HepG2 (cell line): ENCODE measurements around the gene UGT1A8. TPM values are rescaled to one million over a fixed set of nuclear protein-coding genes. Genes with fewer than 3 reads are reported as not detected.

Source experiments
- BORCS8-MEF2B ChIP-seq: sonication (generic); formaldehyde crosslinking; IDR thresholded peaks from 2 replicates; pipeline ENCODE4 v1.8.0; 2022; ENCODE audit warnings: mild to moderate bottlenecking, missing genetic modification reagents
- CEBPG ChIP-seq: IDR thresholded peaks from 2 replicates; pipeline ENCODE4 v1.6.1; 2016
- FIP1L1 ChIP-seq: fragments of 200-400 bp; formaldehyde crosslinking; IDR thresholded peaks from 2 replicates; pipeline ENCODE4 v1.6.1; 2018; ENCODE audit warnings: low read depth, mild to moderate bottlenecking, low read length, moderate library complexity, borderline replicate concordance; ENCODE audit not compliant: insufficient read depth
- HNF4G ChIP-seq, 2 experiments: sonication (generic) in 1 of 2; formaldehyde crosslinking in 1 of 2; IDR thresholded peaks; 2 replicates each; pipeline versions ENCODE4 v1.4.0 to v1.6.1; 2011 to 2020; ENCODE audit warnings: borderline replicate concordance in 2 of 2, low read depth in 2 of 2, mild to moderate bottlenecking in 2 of 2, low read length in 1 of 2, missing genetic modification reagents in 1 of 2, moderate library complexity in 1 of 2
- HOXA7 ChIP-seq: sonication (generic); formaldehyde crosslinking; IDR thresholded peaks from 2 replicates; pipeline ENCODE4 v1.8.1; 2022; ENCODE audit warnings: mild to moderate bottlenecking, missing genetic modification reagents, moderate library complexity
- NBN ChIP-seq: fragments of 450-650 bp; conservative IDR thresholded peaks from 2 replicates; pipeline ENCODE4 v1.6.1; 2017
- NCOA2 ChIP-seq: sonication (generic); formaldehyde crosslinking; IDR thresholded peaks from 2 replicates; pipeline ENCODE4 v1.8.0; 2022; ENCODE audit warnings: inconsistent platforms
- NR2C2 ChIP-seq: sonication (generic); formaldehyde crosslinking; IDR thresholded peaks from 2 replicates; pipeline ENCODE4 v1.4.0; 2020; ENCODE audit warnings: missing genetic modification reagents, mild to moderate bottlenecking, moderate library complexity, borderline replicate concordance
- RXRA ChIP-seq: sonication (generic); formaldehyde crosslinking; IDR thresholded peaks from 2 replicates; pipeline ENCODE4 v1.5.1; 2020; ENCODE audit warnings: missing genetic modification reagents
- SALL1 ChIP-seq: sonication (generic); formaldehyde crosslinking; IDR thresholded peaks from 2 replicates; pipeline ENCODE4 v1.8.0; 2022; ENCODE audit warnings: mild to moderate bottlenecking, missing genetic modification reagents
- TOPORS ChIP-seq: sonication (generic); formaldehyde crosslinking; IDR thresholded peaks from 2 replicates; pipeline ENCODE4 v1.8.0; 2023; ENCODE audit warnings: mild to moderate bottlenecking, missing genetic modification reagents
- ZFP36 ChIP-seq: fragments of 150-350 bp; IDR thresholded peaks from 2 replicates; pipeline ENCODE4 v1.6.1; 2018; ENCODE audit warnings: borderline replicate concordance, low read length, low read depth; ENCODE audit not compliant: partially characterized antibody
- ZFX ChIP-seq: sonication (generic); formaldehyde crosslinking; IDR thresholded peaks from 2 replicates; pipeline ENCODE4 v1.4.0; 2020; ENCODE audit warnings: mild to moderate bottlenecking, low read depth, missing genetic modification reagents, moderate library complexity
- ZFY ChIP-seq: sonication (generic); formaldehyde crosslinking; IDR thresholded peaks from 2 replicates; pipeline ENCODE4 v1.4.0; 2020; ENCODE audit warnings: missing genetic modification reagents
- ZNF124 ChIP-seq: sonication (generic); formaldehyde crosslinking; IDR thresholded peaks from 2 replicates; pipeline ENCODE4 v1.4.0; 2020; ENCODE audit warnings: missing genetic modification reagents
- ZNF274 ChIP-seq: sonication (generic); formaldehyde crosslinking; IDR thresholded peaks from 2 replicates; pipeline ENCODE4 v1.5.1; 2020; ENCODE audit warnings: mild to moderate bottlenecking, missing genetic modification reagents
- ZNF558 ChIP-seq: sonication (generic); formaldehyde crosslinking; IDR thresholded peaks from 2 replicates; pipeline ENCODE4 v1.9.0; 2022; ENCODE audit warnings: mild to moderate bottlenecking, missing genetic modification reagents, borderline replicate concordance
- polyA plus RNA-seq, 8 experiments: library from polyadenylated mRNA; depleted of rRNA in 3 of 8; stranded (reverse) in 7 of 8; unstranded in 1 of 8; fragments of >200 nt; fragmentation: Illumina TruSeq in 4 of 8; extraction: Trizol in 4 of 8; gene quantifications; 2 replicates each; pipeline versions ENCODE4 v1.2.1 to v1.2.3, GENCODE V29; 2011 to 2016; ENCODE audit warnings: low read depth in 4 of 8, missing spikeins in 1 of 8, mixed read lengths in 1 of 8; ENCODE audit not compliant: insufficient read depth in 1 of 8
- total RNA-seq, 5 experiments: library from RNA; depleted of rRNA; stranded (reverse); fragments of >200 nt; fragmentation: Illumina TruSeq; extraction: Trizol; gene quantifications; 2 replicates each; pipeline ENCODE4 v1.2.3, GENCODE V29; 2016; ENCODE audit warnings: low read depth in 1 of 5
- TF ChIP-seq, protein P1 (sequence below): sonication (generic); formaldehyde crosslinking; IDR thresholded peaks from 2 replicates; pipeline ENCODE4 v1.5.1; 2020; ENCODE audit warnings: missing genetic modification reagents, mild to moderate bottlenecking, borderline replicate concordance
- TF ChIP-seq, protein P2 (sequence below): sonication (generic); formaldehyde crosslinking; IDR thresholded peaks from 2 replicates; pipeline ENCODE4 v1.5.1; 2020; ENCODE audit warnings: missing genetic modification reagents, mild to moderate bottlenecking, borderline replicate concordance
- TF ChIP-seq, protein P3 (sequence below): IDR thresholded peaks from 2 replicates; pipeline ENCODE4 v1.6.1; 2012; ENCODE audit warnings: low read length, improper control_type of control experiment
- TF ChIP-seq, protein P4 (sequence below): sonication (generic); formaldehyde crosslinking; IDR thresholded peaks from 2 replicates; pipeline ENCODE4 v1.8.1; 2023; ENCODE audit warnings: mild to moderate bottlenecking, missing genetic modification reagents

The UGT1A8 gene
- total and polyA plus RNA-seq, 2 of the 13 experiments (the other 11 are each of a cell fraction or from before 2014, with no cell fraction given) = not detected

DNA sequence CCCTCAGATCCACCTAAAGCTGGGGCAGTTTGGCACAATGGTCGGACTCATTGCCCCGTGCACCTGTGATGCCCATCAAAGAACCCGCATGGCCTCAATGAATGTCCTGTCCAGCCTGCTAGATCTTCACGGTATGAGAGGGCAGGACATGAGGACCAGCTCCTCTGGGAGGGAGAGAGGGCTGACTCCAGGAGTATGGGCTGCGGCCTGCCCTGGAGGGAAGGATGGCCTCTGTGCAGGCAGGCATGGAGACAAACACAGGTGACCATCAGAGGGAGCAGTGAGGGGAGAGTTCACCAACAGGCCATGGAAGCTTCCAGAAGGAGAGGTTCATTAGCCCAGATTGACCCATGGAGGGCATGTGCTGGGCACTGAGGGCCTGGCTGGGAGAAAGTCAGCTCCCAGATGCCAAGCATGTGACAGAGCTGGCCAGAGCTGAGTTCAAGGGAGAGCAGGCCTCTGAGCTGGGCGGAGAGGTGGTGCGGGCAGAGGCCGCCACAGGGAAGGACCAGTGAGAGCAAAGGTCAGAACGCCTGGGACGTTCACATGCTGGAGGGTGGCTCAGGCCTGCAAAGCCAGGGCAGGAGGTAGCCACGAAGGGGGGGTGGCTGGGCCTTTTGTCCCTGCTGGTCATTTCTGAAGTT is 200.7 kb downstream of the UGT1A8 start (continued):
- TF ChIP-seq RXRA (CRISPR knock-in tag) = 0 out of 2 replicates have a peak, but pooled peaks have one; percentile 6
- TF ChIP-seq NR2C2 (CRISPR knock-in tag) = peak; percentile 23; the same call in 1 of the 2 replicates
- TF ChIP-seq ZFX (CRISPR knock-in tag) = peak; percentile 68
- TF ChIP-seq ZNF274 (CRISPR knock-in tag) = 0 out of 2 replicates have a peak, but pooled peaks have one; percentile 35
- TF ChIP-seq, protein P1, sequence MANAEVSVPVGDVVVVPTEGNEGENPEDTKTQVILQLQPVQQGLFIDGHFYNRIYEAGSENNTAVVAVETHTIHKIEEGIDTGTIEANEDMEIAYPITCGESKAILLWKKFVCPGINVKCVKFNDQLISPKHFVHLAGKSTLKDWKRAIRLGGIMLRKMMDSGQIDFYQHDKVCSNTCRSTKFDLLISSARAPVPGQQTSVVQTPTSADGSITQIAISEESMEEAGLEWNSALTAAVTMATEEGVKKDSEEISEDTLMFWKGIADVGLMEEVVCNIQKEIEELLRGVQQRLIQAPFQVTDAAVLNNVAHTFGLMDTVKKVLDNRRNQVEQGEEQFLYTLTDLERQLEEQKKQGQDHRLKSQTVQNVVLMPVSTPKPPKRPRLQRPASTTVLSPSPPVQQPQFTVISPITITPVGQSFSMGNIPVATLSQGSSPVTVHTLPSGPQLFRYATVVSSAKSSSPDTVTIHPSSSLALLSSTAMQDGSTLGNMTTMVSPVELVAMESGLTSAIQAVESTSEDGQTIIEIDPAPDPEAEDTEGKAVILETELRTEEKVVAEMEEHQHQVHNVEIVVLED (CRISPR knock-in tag) = no peak
- 0 out of 2 replicates have a peak, but pooled peaks have one; percentile 40 for TF ChIP-seq HNF4G (IDR thresholded peaks at IDR 0.05; ENCODE audit: borderline replicate concordance, low read depth, low read length)
- no peak for TF ChIP-seq HNF4G (CRISPR knock-in tag; IDR thresholded peaks at IDR 0.05; ENCODE audit: borderline replicate concordance, low read depth)
- peak; percentile 34; the same call in 1 of the 2 replicates for TF ChIP-seq ZNF558
- TF ChIP-seq TOPORS = no peak
- TF ChIP-seq, protein P2, sequence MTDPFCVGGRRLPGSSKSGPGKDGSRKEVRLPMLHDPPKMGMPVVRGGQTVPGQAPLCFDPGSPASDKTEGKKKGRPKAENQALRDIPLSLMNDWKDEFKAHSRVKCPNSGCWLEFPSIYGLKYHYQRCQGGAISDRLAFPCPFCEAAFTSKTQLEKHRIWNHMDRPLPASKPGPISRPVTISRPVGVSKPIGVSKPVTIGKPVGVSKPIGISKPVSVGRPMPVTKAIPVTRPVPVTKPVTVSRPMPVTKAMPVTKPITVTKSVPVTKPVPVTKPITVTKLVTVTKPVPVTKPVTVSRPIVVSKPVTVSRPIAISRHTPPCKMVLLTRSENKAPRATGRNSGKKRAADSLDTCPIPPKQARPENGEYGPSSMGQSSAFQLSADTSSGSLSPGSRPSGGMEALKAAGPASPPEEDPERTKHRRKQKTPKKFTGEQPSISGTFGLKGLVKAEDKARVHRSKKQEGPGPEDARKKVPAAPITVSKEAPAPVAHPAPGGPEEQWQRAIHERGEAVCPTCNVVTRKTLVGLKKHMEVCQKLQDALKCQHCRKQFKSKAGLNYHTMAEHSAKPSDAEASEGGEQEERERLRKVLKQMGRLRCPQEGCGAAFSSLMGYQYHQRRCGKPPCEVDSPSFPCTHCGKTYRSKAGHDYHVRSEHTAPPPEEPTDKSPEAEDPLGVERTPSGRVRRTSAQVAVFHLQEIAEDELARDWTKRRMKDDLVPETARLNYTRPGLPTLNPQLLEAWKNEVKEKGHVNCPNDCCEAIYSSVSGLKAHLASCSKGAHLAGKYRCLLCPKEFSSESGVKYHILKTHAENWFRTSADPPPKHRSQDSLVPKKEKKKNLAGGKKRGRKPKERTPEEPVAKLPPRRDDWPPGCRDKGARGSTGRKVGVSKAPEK (CRISPR knock-in tag) = no peak
- no peak for TF ChIP-seq BORCS8-MEF2B (CRISPR knock-in tag)
- TF ChIP-seq HOXA7 (CRISPR knock-in tag) = no peak
- no peak for TF ChIP-seq FIP1L1
- TF ChIP-seq NCOA2 = no peak
- TF ChIP-seq ZNF124 (CRISPR knock-in tag) = no peak
- 0 out of 2 replicates have a peak, but pooled peaks have one; percentile 24 for TF ChIP-seq SALL1 (CRISPR knock-in tag)
- no peak for TF ChIP-seq NBN
- no peak for TF ChIP-seq CEBPG (CRISPR knock-in tag)
- TF ChIP-seq, protein P3, sequence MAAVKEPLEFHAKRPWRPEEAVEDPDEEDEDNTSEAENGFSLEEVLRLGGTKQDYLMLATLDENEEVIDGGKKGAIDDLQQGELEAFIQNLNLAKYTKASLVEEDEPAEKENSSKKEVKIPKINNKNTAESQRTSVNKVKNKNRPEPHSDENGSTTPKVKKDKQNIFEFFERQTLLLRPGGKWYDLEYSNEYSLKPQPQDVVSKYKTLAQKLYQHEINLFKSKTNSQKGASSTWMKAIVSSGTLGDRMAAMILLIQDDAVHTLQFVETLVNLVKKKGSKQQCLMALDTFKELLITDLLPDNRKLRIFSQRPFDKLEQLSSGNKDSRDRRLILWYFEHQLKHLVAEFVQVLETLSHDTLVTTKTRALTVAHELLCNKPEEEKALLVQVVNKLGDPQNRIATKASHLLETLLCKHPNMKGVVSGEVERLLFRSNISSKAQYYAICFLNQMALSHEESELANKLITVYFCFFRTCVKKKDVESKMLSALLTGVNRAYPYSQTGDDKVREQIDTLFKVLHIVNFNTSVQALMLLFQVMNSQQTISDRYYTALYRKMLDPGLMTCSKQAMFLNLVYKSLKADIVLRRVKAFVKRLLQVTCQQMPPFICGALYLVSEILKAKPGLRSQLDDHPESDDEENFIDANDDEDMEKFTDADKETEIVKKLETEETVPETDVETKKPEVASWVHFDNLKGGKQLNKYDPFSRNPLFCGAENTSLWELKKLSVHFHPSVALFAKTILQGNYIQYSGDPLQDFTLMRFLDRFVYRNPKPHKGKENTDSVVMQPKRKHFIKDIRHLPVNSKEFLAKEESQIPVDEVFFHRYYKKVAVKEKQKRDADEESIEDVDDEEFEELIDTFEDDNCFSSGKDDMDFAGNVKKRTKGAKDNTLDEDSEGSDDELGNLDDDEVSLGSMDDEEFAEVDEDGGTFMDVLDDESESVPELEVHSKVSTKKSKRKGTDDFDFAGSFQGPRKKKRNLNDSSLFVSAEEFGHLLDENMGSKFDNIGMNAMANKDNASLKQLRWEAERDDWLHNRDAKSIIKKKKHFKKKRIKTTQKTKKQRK = no peak
- TF ChIP-seq, protein P4, sequence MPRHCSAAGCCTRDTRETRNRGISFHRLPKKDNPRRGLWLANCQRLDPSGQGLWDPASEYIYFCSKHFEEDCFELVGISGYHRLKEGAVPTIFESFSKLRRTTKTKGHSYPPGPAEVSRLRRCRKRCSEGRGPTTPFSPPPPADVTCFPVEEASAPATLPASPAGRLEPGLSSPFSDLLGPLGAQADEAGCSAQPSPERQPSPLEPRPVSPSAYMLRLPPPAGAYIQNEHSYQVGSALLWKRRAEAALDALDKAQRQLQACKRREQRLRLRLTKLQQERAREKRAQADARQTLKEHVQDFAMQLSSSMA (CRISPR knock-in tag) = no peak
- TF ChIP-seq ZFY = peak; percentile 61
- TF ChIP-seq ZFP36 = no peak
